Vagina (tissue), 2 donors: ENCODE data around the gene MMP7. TPM values are rescaled to one million over a fixed set of nuclear protein-coding genes. Genes with fewer than 3 reads are reported as not detected.

Experiments
- DNase-seq, 2 donors: peaks; one replicate each; pipeline ENCODE4 v3.0.0-alpha.2; 2017; ENCODE audit errors: extremely low spot score in 2 of 2
- H3K27ac ChIP-seq: fragments of 200-600 bp; sonication (generic); one replicate; pipeline ENCODE4 v1.5.1; 2019
- H3K27me3 ChIP-seq: fragments of 200-600 bp; sonication (generic); one replicate; pipeline ENCODE4 v1.5.1; 2019
- H3K36me3 ChIP-seq, 2 donors: fragments of 200-600 bp; sonication (generic); one replicate each; pipeline ENCODE4 v1.5.1; 2017 to 2019
- H3K4me1 ChIP-seq: fragments of 200-600 bp; sonication (generic); one replicate; pipeline ENCODE4 v1.5.1; 2019
- H3K4me3 ChIP-seq, 2 donors: fragments of 200-600 bp; sonication (generic); 1 replicate in 1 of 2; 2 replicates in 1 of 2; pipeline ENCODE4 v1.5.1; 2016 to 2019
- H3K9me3 ChIP-seq: fragments of 200-600 bp; sonication (generic); one replicate; pipeline ENCODE4 v1.5.1; 2019
- POLR2A ChIP-seq, 2 donors: fragments of 450-650 bp; IDR thresholded peaks; one replicate each; pipeline ENCODE4 v1.6.1; 2017; ENCODE audit warnings: antibody characterized with exemption in 2 of 2, mild to moderate bottlenecking in 2 of 2, moderate library complexity in 2 of 2
- POLR2AphosphoS5 ChIP-seq, 2 donors: sonication (generic); formaldehyde crosslinking; IDR thresholded peaks; one replicate each; pipeline ENCODE4 v1.9.0; 2017; ENCODE audit warnings: antibody characterized with exemption in 2 of 2, mild to moderate bottlenecking in 2 of 2, low read depth in 1 of 2; ENCODE audit not compliant: insufficient read depth in 1 of 2
- intact Hi-C: fragments of 100-400 bp; cut with DNase I; formaldehyde crosslinking; loops from one replicate; pipeline ENCODE4 v1.15.1; 2023
- total RNA-seq: library from RNA; depleted of rRNA; stranded (reverse); fragments of >200 nt; gene quantifications from one replicate; pipeline ENCODE4 v1.2.3, GENCODE V29; 2016
- TF ChIP-seq, protein P1 (sequence below), 3 experiments: fragments of 450-650 bp in 2 of 3; fragments of 200-600 bp in 1 of 3; sonication (generic) in 1 of 3; IDR thresholded peaks; one replicate each; pipeline ENCODE4 v1.5.1; 2017 to 2019; ENCODE audit warnings: antibody characterized with exemption in 3 of 3, mild to moderate bottlenecking in 2 of 3, moderate library complexity in 2 of 3

The MMP7 gene
- total RNA-seq, 1 donor from 2014 or later: 6.9 TPM

- Histone ChIP-seq H3K4me3 (no peak overlapping the region), H3K36me3 (no peaks in the 10 kb centered on the region), H3K9me3 (no peaks in the 10 kb centered on the region), H3K27me3 (no peaks in the 10 kb centered on the region), H3K4me1 (no peaks in the 10 kb centered on the region), H3K27ac (no peak overlapping the region)
- intact Hi-C loops: no loop called here
- no peak for TF ChIP-seq POLR2A (IDR thresholded peaks at IDR 0.05)
- TF ChIP-seq POLR2AphosphoS5 (IDR thresholded peaks at IDR 0.05; ENCODE audit: insufficient read depth in 1 of 2, low read depth in 1 of 2): no peak
- TF ChIP-seq, protein P1, sequence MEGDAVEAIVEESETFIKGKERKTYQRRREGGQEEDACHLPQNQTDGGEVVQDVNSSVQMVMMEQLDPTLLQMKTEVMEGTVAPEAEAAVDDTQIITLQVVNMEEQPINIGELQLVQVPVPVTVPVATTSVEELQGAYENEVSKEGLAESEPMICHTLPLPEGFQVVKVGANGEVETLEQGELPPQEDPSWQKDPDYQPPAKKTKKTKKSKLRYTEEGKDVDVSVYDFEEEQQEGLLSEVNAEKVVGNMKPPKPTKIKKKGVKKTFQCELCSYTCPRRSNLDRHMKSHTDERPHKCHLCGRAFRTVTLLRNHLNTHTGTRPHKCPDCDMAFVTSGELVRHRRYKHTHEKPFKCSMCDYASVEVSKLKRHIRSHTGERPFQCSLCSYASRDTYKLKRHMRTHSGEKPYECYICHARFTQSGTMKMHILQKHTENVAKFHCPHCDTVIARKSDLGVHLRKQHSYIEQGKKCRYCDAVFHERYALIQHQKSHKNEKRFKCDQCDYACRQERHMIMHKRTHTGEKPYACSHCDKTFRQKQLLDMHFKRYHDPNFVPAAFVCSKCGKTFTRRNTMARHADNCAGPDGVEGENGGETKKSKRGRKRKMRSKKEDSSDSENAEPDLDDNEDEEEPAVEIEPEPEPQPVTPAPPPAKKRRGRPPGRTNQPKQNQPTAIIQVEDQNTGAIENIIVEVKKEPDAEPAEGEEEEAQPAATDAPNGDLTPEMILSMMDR (IDR thresholded peaks at IDR 0.05): no peak
- DNase-seq: no peak
Observed at GRCh38 chr11:102494216-102494615, 36.3 kb downstream of the MMP7 start.

DNA sequence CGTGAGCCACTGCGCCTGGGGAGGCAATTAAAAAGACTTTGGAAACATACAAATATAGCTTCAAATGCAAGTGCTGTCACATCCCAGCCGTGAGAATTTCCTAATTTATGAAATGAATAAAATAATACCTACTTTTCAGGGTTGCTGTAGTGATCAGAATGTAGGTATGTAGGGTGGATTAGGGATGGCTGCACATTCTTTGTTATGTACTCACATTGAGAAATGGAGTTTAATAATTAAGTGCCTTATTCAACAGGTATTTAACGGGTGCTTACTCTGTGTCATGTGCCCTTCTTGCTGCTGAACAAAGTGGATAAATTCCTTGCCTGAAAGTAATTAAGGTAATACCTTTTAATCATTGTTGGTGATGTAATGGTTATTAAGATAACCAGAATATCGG, 37.0 kb downstream of the MMP7 start:
- H3K27ac ChIP-seq: no peak overlapping the region
- no peaks in the 10 kb centered on the region for H3K27me3 ChIP-seq
- H3K36me3 ChIP-seq: no peaks in the 10 kb centered on the region
- TF ChIP-seq, protein P1 (IDR thresholded peaks at IDR 0.05): no peak
- no peak for TF ChIP-seq POLR2A (IDR thresholded peaks at IDR 0.05)
- TF ChIP-seq POLR2AphosphoS5 (IDR thresholded peaks at IDR 0.05; ENCODE audit: insufficient read depth in 1 of 2, low read depth in 1 of 2): no peak
- H3K9me3 ChIP-seq: no peaks in the 10 kb centered on the region
- intact Hi-C loops: no loop called here
- DNase-seq: no peak
- H3K4me3 ChIP-seq: no peak overlapping the region
- H3K4me1 ChIP-seq: no peaks in the 10 kb centered on the region

DNA sequence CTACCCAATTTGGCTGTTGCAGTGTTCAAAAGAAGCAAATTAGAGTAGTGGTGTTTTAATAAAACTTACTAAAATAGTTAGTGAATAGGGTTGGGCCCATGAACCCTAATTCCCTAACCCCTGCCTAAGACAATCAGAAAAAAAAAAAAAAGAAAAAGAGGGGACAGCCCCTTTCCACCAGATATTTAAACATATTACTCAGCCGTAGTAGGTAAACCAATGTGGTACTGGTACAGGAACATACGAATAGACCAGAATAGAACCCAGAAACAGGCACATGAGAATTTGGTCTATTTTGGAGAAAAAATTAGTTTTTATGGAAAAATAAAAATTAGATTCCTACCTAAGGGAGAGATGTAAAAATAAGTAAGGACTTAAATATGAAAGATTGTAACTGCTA, 38.6 kb downstream of the MMP7 start:
- no peaks in the 10 kb centered on the region for H3K4me1 ChIP-seq
- no peak overlapping the region for H3K27ac ChIP-seq
- H3K9me3 ChIP-seq: no peaks in the 10 kb centered on the region
- no peak overlapping the region for H3K4me3 ChIP-seq
- intact Hi-C loops: no loop called here
- no peaks in the 10 kb centered on the region for H3K36me3 ChIP-seq
- TF ChIP-seq POLR2AphosphoS5 (IDR thresholded peaks at IDR 0.05; ENCODE audit: insufficient read depth in 1 of 2, low read depth in 1 of 2) (no peak), POLR2A (IDR thresholded peaks at IDR 0.05) (no peak)
- TF ChIP-seq, protein P1 (IDR thresholded peaks at IDR 0.05): no peak
- H3K27me3 ChIP-seq: no peaks in the 10 kb centered on the region
- DNase-seq: no peak

GRCh38 chr11:102489186-102490145, 41.1 kb downstream of the MMP7 start:
- no peaks in the 10 kb centered on the region for H3K4me1 ChIP-seq
- no peak for DNase-seq
- H3K27ac ChIP-seq: no peak overlapping the region
- H3K36me3 ChIP-seq: no peaks in the 10 kb centered on the region
- TF ChIP-seq, protein P1 (IDR thresholded peaks at IDR 0.05): no peak
- TF ChIP-seq POLR2AphosphoS5 (IDR thresholded peaks at IDR 0.05; ENCODE audit: insufficient read depth in 1 of 2, low read depth in 1 of 2): no peak
- no peak for TF ChIP-seq POLR2A (IDR thresholded peaks at IDR 0.05)
- intact Hi-C loops: no loop called here
- H3K27me3 ChIP-seq: no peaks in the 10 kb centered on the region
- no peaks in the 10 kb centered on the region for H3K9me3 ChIP-seq
- no peak overlapping the region for H3K4me3 ChIP-seq

GRCh38 chr11:102488208-102488607, 42.3 kb downstream of the MMP7 start:
- TF ChIP-seq POLR2AphosphoS5 (IDR thresholded peaks at IDR 0.05; ENCODE audit: insufficient read depth in 1 of 2, low read depth in 1 of 2): no peak
- TF ChIP-seq POLR2A (IDR thresholded peaks at IDR 0.05): no peak
- TF ChIP-seq, protein P1 (IDR thresholded peaks at IDR 0.05): no peak
- Histone ChIP-seq H3K27me3 (no peaks in the 10 kb centered on the region), H3K36me3 (no peaks in the 10 kb centered on the region), H3K27ac (no peak overlapping the region), H3K4me1 (no peaks in the 10 kb centered on the region), H3K4me3 (no peak overlapping the region), H3K9me3 (no peaks in the 10 kb centered on the region)
- no peak for DNase-seq
- intact Hi-C loops: no loop called here
